Mesenchymal stem cell (in vitro differentiated cells and primary cell): Measurements from ENCODE around the gene BSG.
A peak's percentile ranks its signal among the peaks of the same experiment; 100 is the strongest.

ENCODE experiments used
- DNase-seq: peaks from one replicate; pipeline ENCODE4 v3.0.0-alpha.2; 2013
- H2AFZ ChIP-seq: one replicate; pipeline ENCODE4 v1.6.1; 2013; ENCODE audit warnings: low read depth, mild to moderate bottlenecking, control low read depth, inconsistent platforms, low read length, moderate library complexity
- H2AK5ac ChIP-seq: 2 replicates; pipeline ENCODE4 v1.6.1; 2013; ENCODE audit warnings: low read length, moderate library complexity, mild to moderate bottlenecking, inconsistent platforms; ENCODE audit not compliant: severe bottlenecking
- H2BK120ac ChIP-seq: one replicate; pipeline ENCODE4 v1.6.1; 2013; ENCODE audit warnings: low read depth, mild to moderate bottlenecking, inconsistent platforms, low read length, moderate library complexity
- H2BK12ac ChIP-seq, 2 experiments: one replicate each; pipeline ENCODE4 v1.6.1; 2013; ENCODE audit warnings: inconsistent platforms in 2 of 2, low read length in 2 of 2, mild to moderate bottlenecking in 2 of 2, moderate library complexity in 2 of 2, control low read depth in 1 of 2
- H2BK15ac ChIP-seq: one replicate; pipeline ENCODE4 v1.6.1; 2013; ENCODE audit warnings: mild to moderate bottlenecking, low read depth, inconsistent platforms; ENCODE audit not compliant: poor library complexity, severe bottlenecking
- H2BK5ac ChIP-seq: 2 replicates; pipeline ENCODE4 v1.6.1; 2013; ENCODE audit warnings: low read depth, mild to moderate bottlenecking, low read length, control low read depth, inconsistent platforms; ENCODE audit not compliant: poor library complexity, severe bottlenecking
- H3K14ac ChIP-seq, 2 experiments: one replicate each; pipeline ENCODE4 v1.6.1; 2013; ENCODE audit warnings: inconsistent platforms in 2 of 2, low read length in 2 of 2, control low read depth in 1 of 2, mild to moderate bottlenecking in 1 of 2, moderate library complexity in 1 of 2
- H3K18ac ChIP-seq, 2 experiments: one replicate each; pipeline ENCODE4 v1.6.1; 2013; ENCODE audit warnings: inconsistent platforms in 2 of 2, low read length in 2 of 2, control low read depth in 1 of 2, low read depth in 1 of 2, mild to moderate bottlenecking in 1 of 2
- H3K23ac ChIP-seq, 2 experiments: one replicate each; pipeline ENCODE4 v1.6.1; 2013; ENCODE audit warnings: inconsistent platforms in 2 of 2, low read length in 2 of 2, mild to moderate bottlenecking in 2 of 2, moderate library complexity in 2 of 2, control low read depth in 1 of 2
- H3K27ac ChIP-seq: 2 replicates; pipeline ENCODE4 v1.5.1; 2013; ENCODE audit warnings: mild to moderate bottlenecking, moderate library complexity, low read length, control low read depth, inconsistent platforms; ENCODE audit not compliant: poor library complexity, severe bottlenecking
- H3K27me3 ChIP-seq, 2 experiments: 2 replicates each; pipeline versions ENCODE4 v1.6.1 to v1.7.0; 2013; ENCODE audit warnings: low read length in 2 of 2, mild to moderate bottlenecking in 2 of 2, moderate library complexity in 2 of 2, control low read depth in 1 of 2, inconsistent platforms in 1 of 2; ENCODE audit not compliant: control insufficient read depth in 1 of 2, insufficient read depth in 1 of 2
- H3K36me3 ChIP-seq, 2 experiments: 2 replicates each; pipeline versions ENCODE4 v1.6.1 to v1.7.0; 2013; ENCODE audit warnings: low read length in 2 of 2, control low read depth in 1 of 2, inconsistent platforms in 1 of 2, low read depth in 1 of 2, mild to moderate bottlenecking in 1 of 2; ENCODE audit not compliant: insufficient read depth in 2 of 2, control insufficient read depth in 1 of 2
- H3K4ac ChIP-seq, 2 experiments: one replicate each; pipeline ENCODE4 v1.6.1; 2013; ENCODE audit warnings: inconsistent platforms in 2 of 2, low read length in 2 of 2, mild to moderate bottlenecking in 2 of 2, moderate library complexity in 2 of 2, control low read depth in 1 of 2, low read depth in 1 of 2
- H3K4me1 ChIP-seq: 2 replicates; pipeline ENCODE4 v1.6.1; 2013; ENCODE audit warnings: low read depth, low read length, control low read depth; ENCODE audit not compliant: control insufficient read depth, insufficient read depth
- H3K4me2 ChIP-seq: 2 replicates; pipeline ENCODE4 v1.6.1; 2013; ENCODE audit warnings: low read length, mild to moderate bottlenecking, inconsistent platforms; ENCODE audit not compliant: poor library complexity, severe bottlenecking
- H3K4me3 ChIP-seq, 2 experiments: 2 replicates each; pipeline versions ENCODE4 v1.5.1 to v1.7.0; 2013; ENCODE audit warnings: low read length in 2 of 2, mild to moderate bottlenecking in 2 of 2, control low read depth in 1 of 2, low read depth in 1 of 2; ENCODE audit not compliant: insufficient read depth in 1 of 2
- H3K79me1 ChIP-seq: replicated peaks from 2 replicates; pipeline ENCODE4 v1.6.1; 2013; ENCODE audit warnings: mild to moderate bottlenecking, control low read depth, low read length, inconsistent platforms; ENCODE audit not compliant: poor library complexity, severe bottlenecking
- H3K9ac ChIP-seq: 2 replicates; pipeline ENCODE4 v1.7.0; 2013; ENCODE audit warnings: mild to moderate bottlenecking, low read length, moderate library complexity
- H3K9me3 ChIP-seq: 2 replicates; pipeline ENCODE4 v1.7.0; 2013; ENCODE audit warnings: mild to moderate bottlenecking, low read length; ENCODE audit not compliant: control insufficient read depth
- H4K8ac ChIP-seq: one replicate; pipeline ENCODE4 v1.6.1; 2013; ENCODE audit warnings: inconsistent platforms, mild to moderate bottlenecking, low read length, moderate library complexity
- H4K91ac ChIP-seq: one replicate; pipeline ENCODE4 v1.6.1; 2013; ENCODE audit warnings: mild to moderate bottlenecking, low read length, inconsistent platforms
- WGBS: methylation state at CpG from one replicate; pipeline ENCODE4 v1.1.7; 2013; ENCODE audit warnings: mixed read lengths; 5-methylcytosine and 5-hydroxymethylcytosine counted together

Gene BSG

DNA sequence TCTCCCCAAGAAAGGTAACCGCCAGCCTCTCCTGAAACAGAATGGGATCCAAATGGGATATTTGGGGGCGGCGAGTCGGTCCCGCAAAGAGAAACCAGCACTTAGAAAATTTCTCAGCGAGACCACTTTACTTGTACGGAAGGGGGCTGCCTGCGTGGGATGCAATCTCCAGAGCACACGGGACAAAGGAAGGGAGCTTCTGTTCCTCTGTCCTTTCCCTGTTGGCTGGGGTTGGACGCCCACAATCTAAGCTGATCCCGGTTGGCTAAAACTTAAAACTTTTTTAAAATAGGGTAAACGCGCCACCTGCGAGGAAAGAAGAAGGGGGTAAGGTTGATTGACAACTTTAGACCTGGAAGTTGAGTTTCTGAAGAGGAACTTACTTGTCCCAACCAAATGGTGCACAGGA lies 826 bp upstream of the BSG start:
- H2BK120ac ChIP-seq: peak overlapping the region; percentile 73
- H3K27ac ChIP-seq: peak overlapping the region; percentile 98
- no peak overlapping the region for H4K91ac ChIP-seq
- H3K79me1 ChIP-seq: no peaks in the 10 kb centered on the region
- peaks cover 31% of the 10 kb centered on the region for H3K4me1 ChIP-seq
- no peak overlapping the region for H2BK5ac ChIP-seq
- H4K8ac ChIP-seq: peak overlapping the region; percentile 74
- peaks cover 0 to under 1% of the 10 kb centered on the region in 2 experiments for H3K36me3 ChIP-seq
- peak overlapping the region; percentile 79 to 92 for H3K18ac ChIP-seq
- peak overlapping the region; percentile 88 for H3K9ac ChIP-seq
- peak overlapping the region; percentile 59 to 74 for H3K4me3 ChIP-seq
- no peak overlapping the region for H2AK5ac ChIP-seq
- H2BK15ac ChIP-seq: peak overlapping the region; percentile 85
- peak overlapping the region; percentile 46 for H2AFZ ChIP-seq
- no peaks in the 10 kb centered on the region for H3K9me3 ChIP-seq
- H3K4ac ChIP-seq: peak overlapping the region in 1 of 2 experiments; percentile 65
- peak; percentile 81 for DNase-seq
- no peaks in the 10 kb centered on the region for H3K27me3 ChIP-seq
- WGBS: 4% methylated on average over 14 of the region's 14 CpGs
- peak overlapping the region in 1 of 2 experiments; percentile 96 for H2BK12ac ChIP-seq
- no peak overlapping the region for H3K23ac ChIP-seq
- peak overlapping the region; percentile 90 for H3K4me2 ChIP-seq
- peak overlapping the region in 1 of 2 experiments; percentile 35 for H3K14ac ChIP-seq

DNA sequence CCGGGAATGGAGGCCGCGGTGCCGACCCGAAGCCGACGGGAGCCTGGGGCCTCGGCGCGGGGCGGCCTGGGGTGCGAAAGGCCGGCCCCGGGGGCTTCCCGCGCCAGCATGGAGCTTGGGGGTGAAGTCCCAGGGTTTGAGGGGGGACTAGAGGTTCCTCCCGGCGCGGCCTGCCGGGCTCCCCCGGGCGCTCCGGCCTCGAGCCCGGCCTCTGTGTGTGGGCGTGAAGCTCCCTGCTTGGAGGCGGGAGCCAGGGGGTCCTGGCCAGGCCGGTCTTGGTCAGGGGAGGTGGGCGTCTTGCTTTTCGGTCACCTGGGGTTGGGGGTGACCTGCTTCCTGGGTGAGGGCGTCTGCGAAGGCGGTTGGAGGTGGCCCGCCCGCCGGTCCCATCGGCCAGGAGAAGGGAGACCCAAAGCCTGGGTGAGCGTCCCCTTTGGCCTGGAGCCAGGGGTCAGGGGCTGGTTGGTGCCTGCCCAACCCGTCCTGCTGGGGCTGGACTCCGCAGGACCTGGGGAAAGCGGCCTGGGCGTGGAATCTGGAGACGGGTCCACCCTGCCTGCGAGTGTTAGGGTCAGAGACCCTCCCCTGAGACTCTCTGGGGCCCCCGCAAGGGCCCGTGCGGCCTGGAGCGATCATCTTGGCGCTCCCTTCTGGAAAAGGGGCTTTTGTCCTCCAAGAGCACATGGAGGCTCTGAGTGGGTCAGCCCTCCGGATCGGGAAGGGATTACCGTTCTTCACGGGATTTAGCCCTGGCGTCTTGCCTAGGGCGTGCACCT lies 535 bp downstream of the BSG start:
- Histone ChIP-seq H3K27ac (peak overlapping the region; percentile 50), H3K14ac (peak overlapping the region; percentile 79 to 89), H3K23ac (peak overlapping the region; percentile 24 to 46), H3K36me3 (peaks cover 0 to 14% of the 10 kb centered on the region in 2 experiments), H2AK5ac (peak overlapping the region; percentile 76), H2AFZ (no peak overlapping the region), H3K4ac (peak overlapping the region; percentile 70 to 98), H3K4me3 (peak overlapping the region; percentile 95), H2BK5ac (peak overlapping the region; percentile 87), H3K9ac (peak overlapping the region; percentile 95), H2BK15ac (peak overlapping the region; percentile 6), H2BK12ac (peak overlapping the region in 1 of 2 experiments; percentile 73), H2BK120ac (peak overlapping the region; percentile 93), H4K91ac (peak overlapping the region; percentile 85), H3K18ac (peak overlapping the region; percentile 94), H3K27me3 (no peaks in the 10 kb centered on the region), H3K79me1 (no peaks in the 10 kb centered on the region), H4K8ac (peak overlapping the region; percentile 74), H3K4me1 (peaks cover 44% of the 10 kb centered on the region), H3K4me2 (peak overlapping the region; percentile 95), H3K9me3 (no peaks in the 10 kb centered on the region)
- WGBS: 1% methylated on average over 48 of the region's 55 CpGs
- peak; percentile 70 for DNase-seq

- Histone ChIP-seq H3K9ac (peak overlapping the region; percentile 95), H4K91ac (peak overlapping the region; percentile 45), H3K79me1 (no peaks in the 10 kb centered on the region), H3K27me3 (no peaks in the 10 kb centered on the region), H2BK15ac (no peak overlapping the region), H2AK5ac (peak overlapping the region; percentile 76), H3K18ac (peak overlapping the region; percentile 29 to 94), H3K4me2 (peak overlapping the region; percentile 95), H2BK5ac (no peak overlapping the region), H4K8ac (peak overlapping the region; percentile 60), H3K27ac (peak overlapping the region; percentile 50), H2AFZ (no peak overlapping the region), H3K4me3 (peak overlapping the region; percentile 95), H3K14ac (peak overlapping the region in 1 of 2 experiments; percentile 89), H2BK120ac (no peak overlapping the region), H3K9me3 (no peaks in the 10 kb centered on the region), H3K4ac (peak overlapping the region; percentile 59 to 80), H3K36me3 (peaks cover 0 to 19% of the 10 kb centered on the region in 2 experiments), H3K23ac (peak overlapping the region in 1 of 2 experiments; percentile 63), H3K4me1 (peaks cover 47% of the 10 kb centered on the region), H2BK12ac (peak overlapping the region in 1 of 2 experiments; percentile 73)
- DNase-seq: no peak
- WGBS: 1% methylated on average over 15 of the region's 15 CpGs
Observed at GRCh38 chr19:573519-573825, 1.1 kb downstream of the BSG start.
